ENCODE data around the gene DGKH.

DNA sequence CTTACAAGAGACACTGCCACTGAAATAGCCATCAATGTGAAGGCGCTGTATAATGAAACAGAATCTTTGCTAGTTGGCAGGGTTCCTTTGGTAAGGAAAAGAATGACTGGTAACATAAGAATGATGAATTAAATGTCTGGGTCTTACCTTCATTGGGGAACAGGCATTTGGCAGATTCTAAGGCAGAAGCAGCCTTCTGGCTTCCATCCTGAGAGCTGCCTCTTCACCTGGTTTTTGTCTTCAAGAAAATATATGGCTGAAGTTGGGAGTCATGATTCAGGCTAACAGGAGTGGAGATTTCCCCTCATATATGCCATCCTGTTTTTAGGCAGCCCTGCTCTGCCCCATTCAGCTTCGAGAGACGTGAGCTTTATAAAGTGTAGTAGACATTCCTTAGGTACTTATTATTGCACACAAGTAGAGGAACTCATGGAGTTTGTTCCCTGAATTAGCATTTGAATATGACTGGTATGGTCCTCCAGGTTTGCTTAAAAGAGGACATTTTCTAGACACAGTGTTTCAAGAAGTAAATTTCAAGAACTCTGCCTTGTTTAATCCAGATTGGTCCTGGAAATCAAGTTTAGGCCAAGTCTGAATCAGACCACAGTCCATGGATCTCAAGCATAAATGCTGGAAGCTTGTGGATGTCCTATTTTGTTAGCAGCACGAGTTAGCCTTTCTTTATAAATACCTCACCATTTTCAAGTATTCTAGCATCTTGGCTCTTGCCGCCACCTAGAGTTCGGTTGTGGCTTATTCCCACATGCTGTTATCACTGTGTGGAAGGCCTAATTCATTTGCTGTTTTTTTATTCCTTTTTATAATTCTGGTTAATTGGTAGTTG is 167.4 kb downstream of the DGKH start:
- no peak for TF ChIP-seq POLR2A (IDR thresholded peaks at IDR 0.05; ENCODE audit: low read depth)
- TF ChIP-seq, protein P1, sequence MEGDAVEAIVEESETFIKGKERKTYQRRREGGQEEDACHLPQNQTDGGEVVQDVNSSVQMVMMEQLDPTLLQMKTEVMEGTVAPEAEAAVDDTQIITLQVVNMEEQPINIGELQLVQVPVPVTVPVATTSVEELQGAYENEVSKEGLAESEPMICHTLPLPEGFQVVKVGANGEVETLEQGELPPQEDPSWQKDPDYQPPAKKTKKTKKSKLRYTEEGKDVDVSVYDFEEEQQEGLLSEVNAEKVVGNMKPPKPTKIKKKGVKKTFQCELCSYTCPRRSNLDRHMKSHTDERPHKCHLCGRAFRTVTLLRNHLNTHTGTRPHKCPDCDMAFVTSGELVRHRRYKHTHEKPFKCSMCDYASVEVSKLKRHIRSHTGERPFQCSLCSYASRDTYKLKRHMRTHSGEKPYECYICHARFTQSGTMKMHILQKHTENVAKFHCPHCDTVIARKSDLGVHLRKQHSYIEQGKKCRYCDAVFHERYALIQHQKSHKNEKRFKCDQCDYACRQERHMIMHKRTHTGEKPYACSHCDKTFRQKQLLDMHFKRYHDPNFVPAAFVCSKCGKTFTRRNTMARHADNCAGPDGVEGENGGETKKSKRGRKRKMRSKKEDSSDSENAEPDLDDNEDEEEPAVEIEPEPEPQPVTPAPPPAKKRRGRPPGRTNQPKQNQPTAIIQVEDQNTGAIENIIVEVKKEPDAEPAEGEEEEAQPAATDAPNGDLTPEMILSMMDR (IDR thresholded peaks at IDR 0.05): peak in 1 of 3 experiments; percentile 8

Data from esophagus muscularis mucosa (tissue), 3 donors.